NCI-H1930 (cell line): ENCODE measurements around the gene ZSWIM4.

Experiments used
- DNase-seq, 2 experiments: peaks; one replicate each; lab custom pipeline; 2025; lab: John Stamatoyannopoulos, UW

ZSWIM4 gene

GRCh38 chr19:13873834-13874515 lies 78.7 kb downstream of the ZSWIM4 start:
- DNase-seq: no peak

GRCh38 chr19:13875824-13876223 lies 80.6 kb downstream of the ZSWIM4 start:
- DNase-seq: no peak

GRCh38 chr19:13876834-13877233 lies 81.6 kb downstream of the ZSWIM4 start, which contains the start of gene NANOS3:
Gene NANOS3, plus strand, starts transcription at chr19:13877134. Its CDS starts 115 bp downstream, at chr19:13877249.
- DNase-seq: no peak

DNA sequence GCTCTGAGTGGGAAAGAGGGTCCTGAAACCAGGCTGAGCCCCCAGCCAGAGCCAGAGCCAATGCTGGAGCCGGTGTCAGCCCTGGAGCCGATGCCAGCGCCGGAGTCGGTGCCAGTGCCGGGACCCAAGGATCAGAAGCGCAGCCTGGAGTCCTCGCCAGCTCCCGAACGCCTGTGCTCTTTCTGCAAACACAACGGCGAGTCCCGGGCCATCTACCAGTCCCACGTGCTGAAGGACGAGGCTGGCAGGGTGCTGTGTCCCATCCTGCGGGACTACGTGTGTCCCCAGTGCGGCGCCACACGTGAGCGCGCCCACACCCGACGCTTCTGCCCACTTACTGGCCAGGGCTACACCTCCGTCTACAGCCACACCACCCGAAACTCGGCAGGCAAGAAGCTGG lies 82.1 kb downstream of the ZSWIM4 start:
- no peak for DNase-seq

DNA sequence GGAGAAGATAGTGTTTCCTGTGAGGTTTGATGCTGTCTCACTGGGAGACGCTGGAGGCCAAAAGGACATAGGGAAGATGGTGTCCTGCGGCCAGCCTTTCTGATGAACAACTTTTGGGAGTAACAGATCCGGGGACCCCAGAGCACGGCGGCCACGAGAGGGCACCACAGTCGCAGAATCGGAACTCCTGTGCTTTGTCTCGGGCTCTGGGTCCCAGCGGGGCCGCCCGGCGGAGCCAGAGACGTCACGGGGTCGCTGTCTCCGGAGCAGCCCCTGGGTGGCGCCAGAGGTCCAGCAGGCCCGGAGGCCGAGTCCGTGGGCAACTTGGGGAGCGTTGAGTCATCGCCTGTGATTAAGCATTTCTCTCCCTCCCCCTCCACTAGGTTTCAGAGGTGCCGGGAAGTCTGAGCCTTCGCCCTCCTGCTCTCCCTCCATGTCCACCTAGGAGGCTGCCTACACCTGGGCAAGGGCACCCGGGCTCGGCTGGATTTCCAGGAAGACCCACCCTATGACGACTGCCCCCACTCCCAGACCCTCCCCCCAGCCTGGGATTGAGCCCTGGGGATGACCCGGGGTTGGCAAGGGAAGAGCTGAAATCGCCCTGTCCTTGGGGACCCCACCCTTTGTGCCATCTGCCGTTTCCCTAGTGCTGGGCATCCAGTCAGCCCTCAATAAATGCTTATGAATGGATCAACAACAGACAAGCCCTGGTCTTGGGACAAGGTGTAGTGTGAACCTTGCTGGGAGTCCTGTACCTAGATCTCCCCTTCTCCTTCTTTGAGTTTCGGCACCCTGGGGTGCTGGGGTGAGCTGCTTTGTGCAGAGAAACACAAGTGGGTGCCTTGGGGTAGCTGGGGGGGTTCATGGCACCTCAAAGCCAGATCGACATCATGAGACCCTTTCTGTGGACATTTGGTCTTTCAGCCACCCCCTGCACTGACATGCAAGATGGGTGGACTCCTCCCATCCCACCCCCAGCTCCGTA lies 85.1 kb downstream of the ZSWIM4 start:
- peak; percentile 82 to 84 for DNase-seq

GRCh38 chr19:13881251-13881691 lies 86.0 kb downstream of the ZSWIM4 start:
- DNase-seq: no peak
